NOMO-1 (cell line): ENCODE measurements around the gene CADM4.
"Not testable (repeated sequence)": the region's sequence is repeated elsewhere in the genome, so short reads cannot be mapped to it uniquely, and the experiment has no call there.

Source experiments
- DNase-seq, 2 experiments: peaks; one replicate each; lab custom pipeline; 2025; ENCODE audit not compliant: unreplicated experiment in 2 of 2; lab: John Stamatoyannopoulos, UW

The CADM4 gene

GRCh38 chr19:43589678-43590077, 50.0 kb downstream of the CADM4 start:
- no peak for DNase-seq

- no peak for DNase-seq
These were observed 50.4 kb downstream of the CADM4 start for GRCh38 chr19:43589277-43589676.

DNA sequence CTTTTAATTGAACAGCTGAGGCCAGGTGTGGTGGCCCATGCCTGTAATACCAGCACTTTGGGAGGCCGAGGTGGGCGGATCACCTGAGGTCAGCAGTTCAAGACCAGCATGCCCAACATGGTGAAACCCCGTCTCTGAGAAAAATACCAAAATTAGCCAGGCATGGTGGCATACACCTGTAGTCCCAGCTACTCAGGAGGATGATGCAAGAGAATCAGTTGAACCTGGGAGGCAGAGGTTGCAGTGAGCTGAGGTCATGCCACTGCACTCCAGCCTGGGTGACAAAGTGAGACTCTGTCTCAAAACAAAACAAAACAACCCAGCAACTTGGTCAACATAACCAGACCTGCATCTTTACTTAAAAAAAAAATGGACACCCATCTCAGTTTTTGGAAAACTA, 52.6 kb downstream of the CADM4 start:
- DNase-seq: not testable (repeated sequence)

- DNase-seq: no peak
These were observed 53.3 kb downstream of the CADM4 start for GRCh38 chr19:43586346-43586745.

GRCh38 chr19:43584484-43584883, 55.2 kb downstream of the CADM4 start:
- DNase-seq: no peak

DNA sequence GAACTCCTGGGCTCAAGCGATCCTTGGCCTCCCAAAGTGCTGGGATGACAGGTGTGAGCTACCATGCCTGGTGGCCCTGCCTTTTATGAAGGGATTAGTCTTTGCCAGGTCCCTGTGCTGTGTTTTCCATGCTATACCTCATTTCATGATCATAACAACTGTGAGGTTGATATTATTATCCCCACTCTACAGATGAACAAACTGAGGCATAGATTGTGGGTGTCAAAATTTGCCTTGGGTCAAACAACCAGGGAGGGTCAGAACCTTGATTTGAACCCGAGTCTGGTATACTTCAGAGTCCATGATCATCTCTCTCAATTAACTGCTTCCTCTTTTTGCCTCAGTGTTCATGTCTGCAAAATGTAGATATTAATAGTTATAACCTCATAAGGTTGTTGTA, 57.2 kb downstream of the CADM4 start:
- DNase-seq: no peak

DNA sequence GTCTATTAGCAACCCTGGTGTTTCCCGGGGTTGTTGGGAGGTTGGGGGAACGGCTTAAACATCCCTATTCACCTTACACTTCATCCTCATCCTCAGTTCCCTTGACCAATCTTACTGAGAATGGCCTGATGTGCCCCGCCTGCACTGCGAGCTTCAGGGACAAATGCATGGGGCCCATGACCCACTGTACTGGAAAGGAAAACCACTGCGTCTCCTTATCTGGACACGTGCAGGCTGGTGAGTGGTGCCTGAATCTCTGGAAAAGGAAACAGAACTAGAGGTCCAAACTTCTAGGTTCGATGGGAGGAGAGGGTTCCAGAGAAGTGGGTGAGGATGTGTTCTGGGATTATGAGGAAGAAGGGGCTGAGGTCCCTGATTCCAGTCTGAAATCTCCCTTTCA, 58.2 kb downstream of the CADM4 start:
- no peak for DNase-seq

- DNase-seq: no peak
These were observed 60.9 kb downstream of the CADM4 start for GRCh38 chr19:43578787-43579186.

- peak; percentile 35 to 40 for DNase-seq
These were observed 63.4 kb downstream of the CADM4 start for GRCh38 chr19:43575955-43576878.

GRCh38 chr19:43575156-43575950, 64.3 kb downstream of the CADM4 start, which contains the start of the genes PINLYP and XRCC1:
PINLYP (plus strand) TSS chr19:43575801; CDS start chr19:43577192, 1,391 bp downstream.
XRCC1 (minus strand) TSS chr19:43575527; CDS start chr19:43575458, 69 bp downstream.
- DNase-seq: peak; percentile 98 to 99

DNA sequence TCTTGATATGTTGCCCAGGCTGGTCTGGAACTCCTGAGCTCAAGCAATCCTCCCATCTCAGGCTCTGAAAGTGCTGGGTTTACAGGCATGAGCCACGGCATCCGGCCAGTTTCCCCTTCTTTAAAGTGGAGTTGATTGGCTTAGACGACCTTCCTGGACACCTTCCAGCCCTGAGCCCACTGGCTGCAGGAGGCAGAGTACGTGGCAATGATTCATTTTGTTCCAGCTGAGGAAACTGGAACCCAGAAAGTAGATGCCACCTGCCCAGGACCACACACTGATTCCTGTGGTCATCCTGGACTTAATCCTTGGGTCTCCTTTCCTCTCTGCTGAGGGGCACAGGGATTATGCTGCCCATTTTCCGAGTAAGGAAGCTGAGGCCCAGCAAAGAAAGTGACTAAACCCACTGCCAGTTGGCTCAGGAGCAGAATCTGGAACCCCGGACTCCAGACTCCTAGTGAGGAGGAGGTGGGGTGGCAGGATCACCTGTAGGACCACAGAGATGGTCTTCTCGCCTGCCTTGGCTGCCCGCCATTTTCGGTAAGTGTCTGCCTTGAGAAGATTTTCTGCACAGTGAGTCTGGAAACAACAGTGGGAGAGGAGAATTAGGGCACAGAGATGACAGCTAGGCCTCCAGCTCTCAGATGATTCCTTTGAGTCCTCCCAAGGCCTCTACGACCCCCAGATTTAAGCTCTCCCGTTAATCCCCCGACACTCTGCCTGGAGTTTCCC, 65.1 kb downstream of the CADM4 start:
- no peak for DNase-seq
